Naive thymus-derived CD8-positive, alpha-beta T cell (primary cell): ENCODE results near the gene RHOB. TPM values are rescaled to one million over a fixed set of nuclear protein-coding genes. Genes with fewer than 3 reads are reported as not detected.
A peak's percentile ranks its signal among the peaks of the same experiment; 100 is the strongest.

Experiments used
- ATAC-seq, 2 donors: fragments of 150-1000 bp; cut with Tn5 transposase in 1 of 2; sonication (Bioruptor Pico), chemical (Tn5 transposase) in 1 of 2; 1 replicate in 1 of 2; 2 replicates in 1 of 2; pipeline ENCODE4 v1.10.0; 2021; ENCODE audit warnings: mild to moderate bottlenecking in 2 of 2, moderate library complexity in 2 of 2
- POLR2A ChIA-PET: fragments of 350-600 bp; sonication (Branson Sonifier 250); formaldehyde crosslinking; loops from one replicate; lab custom pipeline; 2021; ENCODE audit warnings: antibody characterized with exemption; lab: Charles Lee
- DNase-seq, 10 donors: peaks; one replicate each; pipeline versions ENCODE4 v3.0.0 to v3.0.0-alpha.2; 2020 to 2022
- H3K27ac Mint-ChIP-seq, 10 donors: one replicate each; pipeline ENCODE4 v1.8.0; 2020 to 2022; ENCODE audit warnings: mild to moderate bottlenecking in 10 of 10, mixed read lengths in 10 of 10, moderate library complexity in 4 of 10, inconsistent platforms in 1 of 10
- H3K27me3 Mint-ChIP-seq, 5 donors: one replicate each; pipeline ENCODE4 v1.8.0; 2021 to 2022; ENCODE audit warnings: mixed read lengths in 5 of 5
- H3K36me3 Mint-ChIP-seq, 3 donors: one replicate each; pipeline ENCODE4 v1.8.0; 2020 to 2022; ENCODE audit warnings: mixed read lengths in 3 of 3, mild to moderate bottlenecking in 2 of 3, inconsistent platforms in 1 of 3
- H3K4me1 Mint-ChIP-seq, 4 donors: one replicate each; pipeline ENCODE4 v1.8.0; 2021 to 2022; ENCODE audit warnings: mixed read lengths in 4 of 4
- H3K4me3 Mint-ChIP-seq, 10 donors: one replicate each; pipeline ENCODE4 v1.8.0; 2020 to 2022; ENCODE audit warnings: mild to moderate bottlenecking in 10 of 10, mixed read lengths in 10 of 10, moderate library complexity in 6 of 10, inconsistent platforms in 1 of 10
- H3K9me3 Mint-ChIP-seq, 9 donors: one replicate each; pipeline ENCODE4 v1.8.0; 2020 to 2022; ENCODE audit warnings: mixed read lengths in 9 of 9, mild to moderate bottlenecking in 3 of 9, inconsistent platforms in 1 of 9, moderate library complexity in 1 of 9
- polyA plus RNA-seq, 3 donors: library from polyadenylated mRNA; unstranded; fragments of 300-500 nt; fragmentation: Illumina TruSeq; gene quantifications; one replicate each; pipeline ENCODE4 v1.2.3, GENCODE V29; 2021
- total RNA-seq, 8 experiments: library from RNA in 2 of 8; stranded (reverse) in 2 of 8; gene quantifications; one replicate each; pipeline ENCODE4 v1.2.3 and lab custom pipeline; 2021 to 2026

RHOB gene
- total and polyA plus RNA-seq, 5 experiments from 2014 or later, result 1.3 to 21.5 (median 2.0) TPM

DNA sequence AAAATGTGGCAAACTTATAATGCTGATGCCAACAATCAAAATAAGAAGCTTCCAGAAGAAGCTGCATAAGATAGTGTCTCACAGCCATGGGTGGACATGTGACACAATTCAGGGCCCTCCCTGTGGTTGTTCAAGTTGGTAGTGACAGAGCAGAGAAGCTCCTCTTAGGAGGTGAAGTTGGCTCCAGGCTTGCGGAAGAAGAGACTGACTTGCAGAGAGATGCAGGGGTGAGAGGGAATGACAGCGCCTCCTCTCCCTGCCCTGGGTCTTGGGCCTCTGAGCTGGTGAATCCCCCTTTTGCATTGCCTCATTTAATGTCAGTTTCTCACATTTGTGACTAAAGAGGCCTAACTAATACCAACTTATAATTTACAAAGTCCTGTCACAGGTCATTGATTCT, 23.0 kb upstream of the RHOB start:
- Mint-ChIP-seq H3K9me3 (no peaks in the 10 kb centered on the region), H3K27me3 (peaks cover 0 to 4% (median 0%) of the 10 kb centered on the region in 5 donors), H3K4me3 (peak overlapping the region in 3 of 10 donors; percentile 33 to 67 (median 53)), H3K27ac (peak overlapping the region in 5 of 10 donors; percentile 27 to 71 (median 65)), H3K36me3 (no peaks in the 10 kb centered on the region), H3K4me1 (peaks cover 13 to 50% (median 23%) of the 10 kb centered on the region in 4 donors)
- DNase-seq (no peak), ATAC-seq (no peak)
- POLR2A ChIA-PET, result interaction anchor here (1.0 kb wide), 1 partner anchor 21 kb away, joined by 3 read pairs; no protein-coding TSS in a partner anchor

DNA sequence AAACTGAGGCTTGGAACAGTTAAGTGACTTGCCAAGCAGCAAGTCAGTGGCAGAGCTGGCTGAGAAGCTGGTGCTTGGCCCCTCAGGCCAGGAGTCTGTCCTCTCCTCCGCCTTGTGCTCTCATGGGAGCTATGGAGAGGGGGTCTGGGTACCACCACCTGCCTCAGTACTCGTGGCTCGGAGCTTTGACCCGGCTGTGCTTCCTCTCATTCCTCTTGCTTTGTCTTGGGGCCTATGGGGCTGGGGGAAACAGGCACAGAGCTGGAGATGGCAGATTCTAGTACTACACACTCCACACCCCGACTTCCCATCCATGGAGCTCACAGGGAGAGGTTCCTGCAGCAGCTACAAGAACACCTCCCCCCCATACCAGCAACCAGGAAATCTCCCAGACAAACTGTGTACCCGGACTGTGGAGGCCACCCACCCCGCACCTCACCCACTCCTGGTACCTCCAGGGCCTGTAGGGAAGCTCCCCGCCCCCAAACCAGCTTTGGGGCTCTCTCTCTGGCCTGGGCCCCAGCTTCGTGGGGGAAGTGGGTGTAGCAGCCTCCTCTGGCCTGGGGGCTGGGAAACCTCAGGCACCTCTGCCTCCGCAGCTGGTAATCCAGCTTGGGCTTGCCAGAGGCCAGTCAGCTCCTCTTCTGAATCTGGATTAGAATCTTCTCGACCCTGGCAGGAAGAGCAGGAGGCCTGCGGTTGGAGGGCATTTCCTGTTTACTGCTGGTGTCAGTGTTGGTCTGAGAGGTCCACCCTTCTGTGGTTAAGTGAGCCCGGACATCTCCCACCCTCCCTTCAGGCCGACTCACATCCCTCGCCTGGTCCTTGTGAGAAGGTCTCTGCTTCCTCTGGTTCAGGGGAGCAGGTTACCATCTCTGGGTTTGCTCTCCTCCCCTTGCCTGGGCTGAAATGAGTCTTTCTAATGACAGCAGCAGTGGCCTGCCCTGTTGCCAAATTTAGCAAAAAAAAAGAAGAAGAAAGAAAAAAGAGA, 22.3 kb upstream of the RHOB start:
- Mint-ChIP-seq H3K27me3 (peaks cover 0 to 4% (median 0%) of the 10 kb centered on the region in 5 donors), H3K4me3 (peak overlapping the region in 7 of 10 donors; percentile 5 to 70 (median 31)), H3K27ac (peak overlapping the region; percentile 44 to 91 (median 66)), H3K36me3 (no peaks in the 10 kb centered on the region), H3K9me3 (no peaks in the 10 kb centered on the region), H3K4me1 (peaks cover 14 to 57% (median 23%) of the 10 kb centered on the region in 4 donors)
- POLR2A ChIA-PET, result interaction anchor here (0.6 to 1.0 kb wide), 2 partner anchors 21 to 150 kb away, joined by 3 to 4 read pairs; no protein-coding TSS in a partner anchor
- no peak for DNase-seq
- peak in 1 of 2 donors; percentile 40 for ATAC-seq

DNA sequence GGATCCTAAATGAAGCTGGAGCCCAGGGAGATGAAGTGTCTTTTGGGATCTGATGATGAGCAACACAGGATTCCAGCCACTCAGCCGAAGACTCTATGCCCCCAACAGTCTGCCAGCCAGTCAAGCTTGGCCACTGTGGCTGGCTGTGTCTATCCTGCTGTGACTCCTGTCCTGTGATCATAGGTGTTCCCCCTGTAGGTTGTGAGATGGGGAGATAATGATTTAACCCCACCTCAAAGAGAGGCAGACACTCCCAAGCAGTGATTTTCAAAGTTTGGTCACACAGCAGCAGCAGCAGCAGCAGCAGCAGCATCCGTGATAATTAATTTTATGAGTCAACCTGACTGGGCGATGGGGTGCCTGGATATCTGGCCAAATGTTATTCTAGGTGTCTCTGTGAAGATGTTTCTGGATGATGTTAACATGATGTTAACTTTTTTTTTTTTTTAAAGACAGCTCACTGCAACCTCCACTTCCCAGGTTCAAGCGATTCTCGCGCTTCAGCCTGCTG, 21.4 kb upstream of the RHOB start:
- ATAC-seq (peak in 1 of 2 donors; percentile 39), DNase-seq (no peak)
- peak overlapping the region in 4 of 10 donors; percentile 31 to 70 (median 52) for H3K4me3 Mint-ChIP-seq
- peaks cover 0 to 1% (median 0%) of the 10 kb centered on the region in 5 donors for H3K27me3 Mint-ChIP-seq
- peak overlapping the region in 9 of 10 donors; percentile 26 to 91 (median 66) for H3K27ac Mint-ChIP-seq
- peaks cover 14 to 61% (median 23%) of the 10 kb centered on the region in 4 donors for H3K4me1 Mint-ChIP-seq
- H3K36me3 Mint-ChIP-seq, result no peaks in the 10 kb centered on the region
- POLR2A ChIA-PET, result interaction anchor here (0.8 kb wide), 1 partner anchor 74 kb away, joined by 4 read pairs; no protein-coding TSS in a partner anchor
- H3K9me3 Mint-ChIP-seq, result no peaks in the 10 kb centered on the region

DNA sequence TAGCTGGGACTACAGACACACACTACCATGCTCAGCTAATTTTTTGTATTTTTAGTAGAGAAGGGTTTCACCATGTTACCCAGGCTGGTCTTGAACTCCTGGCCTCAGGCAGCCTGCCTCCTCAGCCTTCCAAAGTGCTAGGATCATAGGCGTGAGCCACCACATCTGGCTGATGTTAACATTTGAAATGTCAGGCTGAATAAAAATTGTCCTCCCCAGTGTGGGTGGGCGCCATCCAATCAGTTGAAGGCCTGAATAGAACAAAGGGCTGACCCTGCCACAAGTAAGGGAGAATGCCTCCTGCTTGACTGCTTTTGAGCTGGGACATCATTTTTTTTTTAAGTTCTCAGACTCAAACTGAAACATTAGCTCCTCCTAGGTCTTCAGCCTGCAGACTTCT, 21.0 kb upstream of the RHOB start:
- ATAC-seq (no peak), DNase-seq (no peak)
- POLR2A ChIA-PET, result interaction anchor here (0.8 kb wide), 1 partner anchor 74 kb away, joined by 4 read pairs; no protein-coding TSS in a partner anchor
- Mint-ChIP-seq H3K4me3 (peak overlapping the region in 1 of 10 donors; percentile 70), H3K27ac (peak overlapping the region in 3 of 10 donors; percentile 65 to 91 (median 78)), H3K27me3 (peaks cover 0 to 1% (median 0%) of the 10 kb centered on the region in 5 donors), H3K4me1 (peaks cover 14 to 62% (median 23%) of the 10 kb centered on the region in 4 donors), H3K36me3 (no peaks in the 10 kb centered on the region), H3K9me3 (no peaks in the 10 kb centered on the region)

DNA sequence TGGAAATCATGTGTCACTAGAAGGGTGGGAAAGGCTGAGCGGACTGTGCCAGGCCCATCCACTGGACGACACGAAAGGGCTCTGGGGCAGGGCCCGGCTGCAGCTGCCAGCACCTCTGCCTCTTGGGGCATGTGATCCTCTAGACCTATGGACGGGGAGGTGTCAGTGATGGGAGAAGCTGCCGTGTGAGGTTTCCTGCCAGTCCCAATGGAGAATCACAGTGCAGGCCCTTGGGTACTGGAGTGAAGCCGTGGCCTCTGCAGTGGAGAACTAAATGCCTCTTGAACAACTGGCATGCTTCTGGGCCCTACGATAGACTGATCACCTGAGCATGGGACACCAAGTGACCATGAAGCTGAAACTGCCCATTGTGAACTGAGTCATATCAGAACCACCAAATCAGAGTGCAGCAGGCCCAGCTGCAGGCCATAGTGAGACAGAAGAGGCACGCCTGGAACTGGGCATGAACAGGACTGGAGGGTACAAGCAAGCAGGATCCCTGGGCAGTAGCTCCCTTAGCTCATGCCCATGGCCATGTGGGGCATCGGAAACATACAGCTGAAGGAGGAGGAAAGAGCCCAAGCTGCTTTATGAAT, 18.8 kb upstream of the RHOB start:
- no peaks in the 10 kb centered on the region for H3K9me3 Mint-ChIP-seq
- DNase-seq, result no peak
- POLR2A ChIA-PET, result no interaction called here
- H3K4me1 Mint-ChIP-seq, result peaks cover 14 to 59% (median 23%) of the 10 kb centered on the region in 4 donors
- no peaks in the 10 kb centered on the region for H3K36me3 Mint-ChIP-seq
- H3K27ac Mint-ChIP-seq, result no peak overlapping the region
- peaks cover 0 to 3% (median 0%) of the 10 kb centered on the region in 5 donors for H3K27me3 Mint-ChIP-seq
- ATAC-seq, result no peak
- H3K4me3 Mint-ChIP-seq, result no peak overlapping the region

DNA sequence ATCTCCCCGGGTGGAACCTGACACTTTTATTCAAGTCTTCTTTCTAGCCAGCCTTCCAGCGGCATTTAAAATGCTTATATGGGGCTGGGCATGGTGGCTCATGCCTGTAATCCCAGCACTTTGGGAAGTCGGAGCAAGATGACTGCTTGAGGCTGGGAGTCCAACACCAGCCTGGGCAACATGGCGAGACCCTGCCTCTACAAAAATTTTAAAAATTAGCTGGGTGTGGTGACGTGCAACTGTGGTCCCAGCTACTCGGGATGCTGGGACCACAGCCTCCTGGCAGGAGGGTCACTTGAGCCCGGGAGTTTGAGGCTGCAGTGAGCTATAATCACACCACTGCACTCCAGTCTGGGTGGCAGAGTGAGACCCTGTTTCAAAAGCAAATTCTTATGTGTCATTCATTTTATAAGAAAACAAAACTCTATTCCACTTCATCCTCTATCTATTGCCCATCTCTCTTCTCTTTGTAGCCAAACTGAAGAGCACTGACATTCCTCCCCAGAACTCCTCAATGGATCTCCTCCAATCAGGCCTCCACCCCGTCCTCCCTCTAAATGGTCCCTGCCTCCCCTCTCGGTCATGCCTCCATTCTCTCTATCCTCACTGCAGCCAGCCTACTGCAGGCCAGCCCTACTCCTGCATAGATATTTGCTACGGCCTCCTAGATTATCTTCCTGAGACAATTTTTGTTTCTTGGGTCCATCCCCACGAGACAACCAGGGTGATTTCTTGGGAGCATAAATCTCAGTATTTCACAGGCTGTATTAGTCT, 18.0 kb upstream of the RHOB start:
- Mint-ChIP-seq H3K27ac (peak overlapping the region in 1 of 10 donors; percentile 44), H3K36me3 (no peaks in the 10 kb centered on the region), H3K9me3 (no peaks in the 10 kb centered on the region), H3K4me1 (peaks cover 9 to 50% (median 18%) of the 10 kb centered on the region in 4 donors), H3K4me3 (no peak overlapping the region), H3K27me3 (peaks cover 0 to 5% (median 1%) of the 10 kb centered on the region in 5 donors)
- DNase-seq (no peak), ATAC-seq (no peak)
- POLR2A ChIA-PET, result no interaction called here

DNA sequence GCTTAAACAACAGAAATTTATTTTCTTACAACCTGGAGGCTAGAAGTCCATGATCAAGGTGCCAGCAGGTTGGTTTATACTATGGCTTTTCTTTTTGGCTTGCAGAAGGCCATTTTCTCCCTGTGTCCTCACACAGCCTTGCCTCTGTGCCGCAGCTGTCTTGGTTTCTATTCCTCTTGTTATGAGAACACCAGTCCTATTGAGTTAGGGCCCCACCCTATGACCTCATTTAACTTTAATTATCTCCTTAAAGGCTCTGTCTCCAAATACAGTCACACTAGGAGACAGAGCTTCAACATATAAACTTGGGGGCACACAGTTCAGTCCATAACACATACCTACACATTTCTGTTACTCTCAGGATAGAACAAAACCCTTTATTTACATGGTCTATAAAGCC, 17.3 kb upstream of the RHOB start:
- Mint-ChIP-seq H3K4me1 (peaks cover 9 to 44% (median 13%) of the 10 kb centered on the region in 4 donors), H3K27ac (peak overlapping the region in 2 of 10 donors; percentile 23 to 35), H3K4me3 (no peak overlapping the region), H3K36me3 (no peaks in the 10 kb centered on the region), H3K9me3 (no peaks in the 10 kb centered on the region), H3K27me3 (peaks cover 0 to 6% (median 3%) of the 10 kb centered on the region in 5 donors)
- no peak for ATAC-seq
- POLR2A ChIA-PET, result no interaction called here
- DNase-seq, result no peak

DNA sequence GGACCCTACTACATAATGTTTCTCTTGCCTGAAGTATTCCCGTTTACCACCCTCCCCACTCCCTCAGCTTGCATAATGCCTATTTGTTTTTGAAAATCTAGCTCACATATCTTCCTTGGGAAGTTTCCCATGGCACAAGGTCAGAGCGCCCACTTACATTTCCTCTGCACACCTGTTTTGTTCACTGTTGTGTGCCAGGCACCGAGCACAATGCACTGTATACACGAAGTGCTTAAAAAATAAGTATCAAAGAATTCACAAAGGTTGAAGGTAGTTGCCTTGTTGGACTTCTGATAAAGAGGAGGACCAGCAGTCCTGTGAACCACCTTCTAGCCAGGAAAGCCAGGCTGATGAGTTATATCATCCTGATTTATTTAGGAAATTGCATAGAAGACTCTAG, 16.8 kb upstream of the RHOB start:
- H3K36me3 Mint-ChIP-seq, result no peaks in the 10 kb centered on the region
- peaks cover 5 to 39% (median 8%) of the 10 kb centered on the region in 4 donors for H3K4me1 Mint-ChIP-seq
- H3K27ac Mint-ChIP-seq, result peak overlapping the region in 1 of 10 donors; percentile 23
- POLR2A ChIA-PET, result no interaction called here
- no peaks in the 10 kb centered on the region for H3K9me3 Mint-ChIP-seq
- H3K27me3 Mint-ChIP-seq, result peaks cover 2 to 10% (median 5%) of the 10 kb centered on the region in 5 donors
- DNase-seq (no peak), ATAC-seq (no peak)
- H3K4me3 Mint-ChIP-seq, result no peak overlapping the region

DNA sequence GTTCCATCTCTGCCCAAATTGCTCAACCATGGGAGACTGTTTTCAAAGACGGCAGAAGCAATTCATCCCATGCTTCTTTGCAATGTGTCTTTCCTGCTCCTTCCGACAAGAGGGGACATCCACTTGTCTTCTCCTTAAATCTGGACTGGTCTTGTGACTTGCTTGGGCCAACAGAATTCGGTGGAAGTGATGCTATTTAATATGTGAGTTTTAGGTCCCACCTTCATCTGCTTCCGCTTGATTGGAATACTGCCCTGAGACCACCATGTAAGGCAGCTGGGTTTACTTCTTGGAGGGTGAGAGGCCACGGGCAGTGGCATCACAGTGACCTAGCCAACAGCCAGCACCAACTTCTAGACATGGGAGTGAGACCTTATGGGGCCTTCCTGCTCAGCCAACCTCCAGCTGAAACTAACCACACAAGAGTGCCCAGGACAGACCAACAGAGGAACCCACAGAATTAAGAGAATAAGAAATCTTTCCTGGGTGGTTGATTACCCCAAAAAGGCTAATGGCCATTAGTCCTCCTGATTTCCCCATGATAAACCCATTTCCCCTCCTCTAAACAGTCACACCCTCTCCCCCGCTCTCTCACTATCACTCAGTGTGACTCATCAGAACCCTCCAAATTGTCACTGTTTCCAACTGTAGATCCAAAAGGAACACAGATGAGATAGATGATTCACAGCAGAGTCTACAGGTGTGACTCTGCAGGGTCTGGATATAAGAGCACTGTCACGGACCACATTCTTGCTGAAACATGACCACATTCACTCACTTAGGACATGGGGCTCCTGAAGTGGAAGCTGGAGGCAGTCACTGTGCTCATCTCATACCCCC, 16.2 kb upstream of the RHOB start:
- H3K27ac Mint-ChIP-seq, result no peak overlapping the region
- POLR2A ChIA-PET, result no interaction called here
- ATAC-seq (no peak), DNase-seq (no peak)
- H3K4me1 Mint-ChIP-seq, result peaks cover 0 to 33% (median 3%) of the 10 kb centered on the region in 4 donors
- H3K4me3 Mint-ChIP-seq, result no peak overlapping the region
- no peaks in the 10 kb centered on the region for H3K9me3 Mint-ChIP-seq
- H3K27me3 Mint-ChIP-seq, result peaks cover 2 to 11% (median 8%) of the 10 kb centered on the region in 5 donors
- H3K36me3 Mint-ChIP-seq, result no peaks in the 10 kb centered on the region

DNA sequence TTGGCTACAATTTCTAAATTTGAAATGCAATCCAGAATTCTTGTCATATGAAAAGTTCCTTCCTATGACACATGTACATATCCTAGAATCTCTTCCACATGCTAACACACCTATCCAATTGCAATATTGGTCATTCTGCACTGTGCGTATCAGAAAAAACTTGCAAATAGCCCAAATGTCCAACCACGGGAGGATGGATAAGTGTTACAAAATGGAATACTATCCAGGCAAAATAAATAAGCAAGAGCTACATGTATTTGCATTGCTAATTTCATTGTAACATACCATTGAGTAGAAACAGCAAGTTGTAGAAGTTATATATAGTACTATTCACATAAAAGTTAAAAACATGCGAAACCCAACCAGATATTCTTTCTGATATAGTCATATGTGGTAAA, 15.6 kb upstream of the RHOB start:
- DNase-seq (no peak), ATAC-seq (no peak)
- Mint-ChIP-seq H3K4me1 (peaks cover 0 to 26% (median under 1%) of the 10 kb centered on the region in 4 donors), H3K4me3 (no peak overlapping the region), H3K36me3 (no peaks in the 10 kb centered on the region), H3K27me3 (peaks cover 2 to 11% (median 8%) of the 10 kb centered on the region in 5 donors), H3K9me3 (no peaks in the 10 kb centered on the region), H3K27ac (no peak overlapping the region)
- POLR2A ChIA-PET, result no interaction called here

DNA sequence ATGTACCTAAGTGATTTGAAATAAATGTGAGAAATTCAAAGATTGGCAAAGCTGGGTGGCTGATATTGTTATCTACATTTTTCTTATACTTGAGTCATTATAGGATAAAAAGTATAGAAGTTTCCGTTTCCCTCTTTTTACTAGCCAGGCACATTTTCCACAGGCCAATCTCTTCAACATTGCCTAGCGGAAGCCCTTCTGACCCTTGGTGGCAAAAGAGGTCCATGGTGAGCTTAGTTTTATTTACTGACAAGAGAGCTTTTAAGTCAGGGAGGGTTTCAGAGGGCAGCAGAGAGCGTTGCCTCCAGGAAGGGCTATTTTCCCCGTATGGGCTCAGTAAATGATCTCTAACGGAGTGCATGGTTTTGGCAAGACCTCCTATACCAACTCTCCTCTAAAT, 15.1 kb upstream of the RHOB start:
- DNase-seq (no peak), ATAC-seq (no peak)
- Mint-ChIP-seq H3K27ac (no peak overlapping the region), H3K4me3 (no peak overlapping the region), H3K27me3 (peaks cover 4 to 16% (median 10%) of the 10 kb centered on the region in 5 donors), H3K36me3 (no peaks in the 10 kb centered on the region), H3K9me3 (no peaks in the 10 kb centered on the region), H3K4me1 (peaks cover 0 to 24% (median under 1%) of the 10 kb centered on the region in 4 donors)
- POLR2A ChIA-PET, result no interaction called here
